ENCODE measurements around the gene SETD2.

DNA sequence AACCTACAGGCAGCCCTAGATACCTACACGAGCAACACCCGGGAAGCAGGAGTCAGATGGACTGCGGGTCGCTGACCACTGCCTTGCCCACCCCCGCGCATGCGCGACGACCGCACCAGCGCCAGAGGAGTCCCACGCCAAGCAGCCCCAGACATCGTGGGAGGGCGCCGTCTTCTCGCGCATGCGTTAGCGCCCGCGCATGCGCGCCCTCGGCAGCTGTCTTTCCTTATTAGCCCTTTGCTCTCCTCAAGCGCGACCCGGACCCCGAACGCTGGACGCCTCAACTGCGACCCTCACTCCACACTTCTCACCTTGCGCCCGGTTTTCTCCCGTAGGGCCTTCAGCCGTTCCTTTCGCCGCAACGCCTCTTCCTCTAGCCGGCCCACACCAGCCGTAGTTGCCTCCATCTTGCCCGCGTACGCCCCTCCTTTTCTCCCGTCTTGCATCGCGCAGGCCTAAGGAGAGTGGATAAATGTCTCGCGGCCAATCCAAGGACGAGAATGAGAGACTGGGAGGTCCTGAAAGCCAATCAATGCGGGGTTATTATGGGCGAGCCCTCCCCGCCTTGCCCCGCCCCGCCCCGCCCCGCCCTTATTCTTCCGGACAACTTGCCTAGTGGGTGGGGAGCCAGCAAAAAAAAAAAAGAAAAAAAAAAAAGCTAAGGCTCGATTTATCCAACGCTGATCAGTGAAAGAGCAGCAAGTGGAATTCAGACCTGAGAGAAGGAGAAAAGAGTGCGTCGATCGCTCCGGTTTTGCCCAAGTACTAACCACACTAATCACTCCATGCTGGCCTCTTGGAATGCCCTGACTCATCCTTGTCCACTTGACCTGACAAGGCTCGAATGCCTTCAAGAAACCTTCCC, 187.4 kb downstream of the SETD2 start, which contains the start of gene CCDC12:
- peak; percentile 95 for TF ChIP-seq YY1 (IDR thresholded peaks at IDR 0.05; ENCODE audit: low read depth)
- no peak for TF ChIP-seq CTCF (IDR thresholded peaks at IDR 0.05)
- TF ChIP-seq TEAD4 (IDR thresholded peaks at IDR 0.05; ENCODE audit: borderline replicate concordance, insufficient read depth) = peak; percentile 43; the same call in 1 of the 2 replicates
- no peak for TF ChIP-seq FOXM1 (IDR thresholded peaks at IDR 0.05; ENCODE audit: low read depth)
- no peak for TF ChIP-seq RFX5 (IDR thresholded peaks at IDR 0.05; ENCODE audit: low read length)
- TF ChIP-seq, protein P1, sequence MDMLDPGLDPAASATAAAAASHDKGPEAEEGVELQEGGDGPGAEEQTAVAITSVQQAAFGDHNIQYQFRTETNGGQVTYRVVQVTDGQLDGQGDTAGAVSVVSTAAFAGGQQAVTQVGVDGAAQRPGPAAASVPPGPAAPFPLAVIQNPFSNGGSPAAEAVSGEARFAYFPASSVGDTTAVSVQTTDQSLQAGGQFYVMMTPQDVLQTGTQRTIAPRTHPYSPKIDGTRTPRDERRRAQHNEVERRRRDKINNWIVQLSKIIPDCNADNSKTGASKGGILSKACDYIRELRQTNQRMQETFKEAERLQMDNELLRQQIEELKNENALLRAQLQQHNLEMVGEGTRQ (IDR thresholded peaks at IDR 0.05; ENCODE audit: borderline replicate concordance, low read depth, low read length) = no peak
- TF ChIP-seq SIN3A (IDR thresholded peaks at IDR 0.05; ENCODE audit: borderline replicate concordance, low read depth, low read length) = peak; percentile 37; the same call in 1 of the 2 replicates
- TF ChIP-seq, protein P2, sequence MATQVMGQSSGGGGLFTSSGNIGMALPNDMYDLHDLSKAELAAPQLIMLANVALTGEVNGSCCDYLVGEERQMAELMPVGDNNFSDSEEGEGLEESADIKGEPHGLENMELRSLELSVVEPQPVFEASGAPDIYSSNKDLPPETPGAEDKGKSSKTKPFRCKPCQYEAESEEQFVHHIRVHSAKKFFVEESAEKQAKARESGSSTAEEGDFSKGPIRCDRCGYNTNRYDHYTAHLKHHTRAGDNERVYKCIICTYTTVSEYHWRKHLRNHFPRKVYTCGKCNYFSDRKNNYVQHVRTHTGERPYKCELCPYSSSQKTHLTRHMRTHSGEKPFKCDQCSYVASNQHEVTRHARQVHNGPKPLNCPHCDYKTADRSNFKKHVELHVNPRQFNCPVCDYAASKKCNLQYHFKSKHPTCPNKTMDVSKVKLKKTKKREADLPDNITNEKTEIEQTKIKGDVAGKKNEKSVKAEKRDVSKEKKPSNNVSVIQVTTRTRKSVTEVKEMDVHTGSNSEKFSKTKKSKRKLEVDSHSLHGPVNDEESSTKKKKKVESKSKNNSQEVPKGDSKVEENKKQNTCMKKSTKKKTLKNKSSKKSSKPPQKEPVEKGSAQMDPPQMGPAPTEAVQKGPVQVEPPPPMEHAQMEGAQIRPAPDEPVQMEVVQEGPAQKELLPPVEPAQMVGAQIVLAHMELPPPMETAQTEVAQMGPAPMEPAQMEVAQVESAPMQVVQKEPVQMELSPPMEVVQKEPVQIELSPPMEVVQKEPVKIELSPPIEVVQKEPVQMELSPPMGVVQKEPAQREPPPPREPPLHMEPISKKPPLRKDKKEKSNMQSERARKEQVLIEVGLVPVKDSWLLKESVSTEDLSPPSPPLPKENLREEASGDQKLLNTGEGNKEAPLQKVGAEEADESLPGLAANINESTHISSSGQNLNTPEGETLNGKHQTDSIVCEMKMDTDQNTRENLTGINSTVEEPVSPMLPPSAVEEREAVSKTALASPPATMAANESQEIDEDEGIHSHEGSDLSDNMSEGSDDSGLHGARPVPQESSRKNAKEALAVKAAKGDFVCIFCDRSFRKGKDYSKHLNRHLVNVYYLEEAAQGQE (IDR thresholded peaks at IDR 0.05; ENCODE audit: low read depth, low read length) = no peak
- peak; percentile 57 for TF ChIP-seq MAX (IDR thresholded peaks at IDR 0.05; ENCODE audit: low read depth)
- peak; percentile 64; the same call in 1 of the 2 replicates for TF ChIP-seq RCOR1 (IDR thresholded peaks at IDR 0.05; ENCODE audit: low read length)
- TF ChIP-seq FOXJ3 (CRISPR knock-in tag; IDR thresholded peaks at IDR 0.05) = no peak
- no peak; the same call in 1 of the 2 replicates for TF ChIP-seq JUND (IDR thresholded peaks at IDR 0.05)
- no peak for TF ChIP-seq EZH2phosphoT487 (IDR thresholded peaks at IDR 0.05; ENCODE audit: borderline replicate concordance, low read depth)
- TF ChIP-seq GABPA (IDR thresholded peaks at IDR 0.05; ENCODE audit: low read depth) = peak; percentile 24; the same call in 1 of the 2 replicates
